A172 (cell line): ENCODE data around the gene ABCC10. TPM values are rescaled to one million over a fixed set of nuclear protein-coding genes. Genes with fewer than 3 reads are reported as not detected.
A peak's percentile ranks its signal among the peaks of the same experiment; 100 is the strongest.

Experiments
- DNase-seq: peaks from one replicate; pipeline ENCODE4 v3.0.0-alpha.2; 2015; ENCODE audit warnings: low spot score
- total RNA-seq: library from RNA; depleted of rRNA; stranded (reverse); fragments of >200 nt; shearing (Covaris generic); gene quantifications from 2 replicates; pipeline ENCODE4 v1.2.3, GENCODE V29; 2014

ABCC10 gene
- total RNA-seq, 1 experiment from 2014 or later = 13.9 TPM

DNA sequence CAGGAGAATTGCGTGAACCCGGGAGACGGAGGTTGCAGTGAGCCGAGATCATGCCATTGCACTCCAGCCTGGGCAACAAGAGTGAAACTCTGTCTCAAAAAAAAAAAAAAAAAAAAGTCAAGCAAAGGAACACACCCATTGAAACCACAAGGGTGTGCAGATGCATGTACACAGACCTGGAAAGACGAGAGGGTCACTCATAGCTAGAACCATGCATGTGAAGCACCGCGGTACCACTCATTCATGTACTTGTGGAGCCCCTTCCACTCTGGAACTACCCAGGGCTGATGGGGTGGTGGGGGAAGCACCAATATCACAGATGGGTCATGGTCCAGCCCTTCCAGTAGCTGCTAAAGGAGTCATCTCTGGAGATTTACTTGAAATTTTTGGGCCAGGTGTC lies 42.6 kb downstream of the ABCC10 start:
- no peak for DNase-seq

DNA sequence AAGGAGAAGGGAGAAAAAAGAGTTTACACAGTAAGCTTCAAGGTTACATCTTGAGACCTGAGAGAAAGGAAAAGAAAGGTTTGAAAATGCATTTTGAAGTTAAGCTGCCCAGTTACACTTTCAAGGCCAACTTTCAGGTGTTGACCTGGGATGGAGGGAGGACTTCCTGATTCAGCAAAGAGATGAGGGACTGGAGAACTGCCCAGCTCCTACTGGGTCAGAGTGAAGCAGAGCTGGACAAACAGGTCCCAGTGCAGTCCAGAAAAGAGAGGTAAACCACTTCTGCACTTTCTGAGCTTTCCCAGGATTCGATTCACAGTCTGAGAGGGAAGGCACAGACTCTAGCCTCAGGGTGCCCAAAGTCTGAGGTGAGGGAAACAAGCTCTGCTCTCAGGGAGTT lies 44.1 kb downstream of the ABCC10 start:
- no peak for DNase-seq

DNA sequence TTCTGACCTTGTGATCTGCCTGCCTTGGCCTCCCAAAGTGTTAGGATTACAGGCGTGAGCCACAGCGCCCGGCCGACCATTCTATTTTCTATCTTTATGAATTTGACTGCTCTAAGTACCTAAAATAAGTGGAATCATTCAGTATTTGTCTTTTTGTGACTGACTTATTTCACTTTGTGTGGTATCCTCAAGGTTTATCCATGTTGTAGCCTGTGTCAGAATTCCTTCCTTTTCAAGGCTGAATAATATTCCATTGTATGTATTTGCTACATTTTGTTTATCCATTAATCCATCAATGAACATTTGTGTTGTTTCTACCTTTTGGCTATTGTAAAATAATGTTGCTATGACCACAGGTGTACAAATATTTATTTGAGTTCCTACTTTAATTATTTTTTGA lies 45.2 kb downstream of the ABCC10 start:
- DNase-seq = no peak

DNA sequence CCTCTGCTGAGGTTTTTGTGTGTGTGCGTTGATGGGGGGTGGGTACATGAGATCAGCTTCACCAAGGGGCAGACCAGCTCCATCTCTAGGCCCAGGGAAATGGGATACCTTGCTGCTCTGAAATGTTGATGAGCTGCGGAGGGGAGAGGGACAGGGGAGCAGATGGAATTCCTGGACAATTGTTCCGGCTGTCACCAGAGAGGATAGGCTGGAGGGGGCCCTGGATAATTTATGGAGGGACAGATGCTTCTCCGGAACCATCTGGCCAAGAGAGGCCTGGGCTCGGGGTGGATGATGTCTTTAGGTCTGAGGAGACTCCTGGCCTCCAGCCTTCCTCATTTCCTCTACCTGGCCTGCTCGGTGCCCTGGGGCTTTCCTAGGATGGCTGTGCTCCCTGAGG lies 48.2 kb downstream of the ABCC10 start:
- no peak for DNase-seq

DNA sequence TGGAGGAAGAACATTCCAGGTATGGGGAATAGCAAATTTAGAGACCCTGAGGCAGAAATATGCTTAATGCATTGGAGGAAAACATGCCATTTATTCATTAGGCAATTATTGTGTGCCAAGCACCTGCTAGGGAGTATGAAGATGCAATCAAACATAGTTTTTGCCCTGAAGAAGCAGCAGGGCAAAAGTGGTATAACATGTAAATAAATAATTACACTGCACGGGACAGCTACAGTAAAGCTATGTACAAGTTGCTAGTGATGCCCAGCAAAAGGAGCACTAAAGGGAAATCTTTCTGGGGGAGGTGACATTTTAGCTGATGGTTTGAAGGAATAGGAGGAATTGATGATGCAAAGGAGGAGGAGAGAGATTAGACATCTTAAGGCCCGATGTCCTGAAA lies 49.4 kb downstream of the ABCC10 start:
- DNase-seq = no peak

DNA sequence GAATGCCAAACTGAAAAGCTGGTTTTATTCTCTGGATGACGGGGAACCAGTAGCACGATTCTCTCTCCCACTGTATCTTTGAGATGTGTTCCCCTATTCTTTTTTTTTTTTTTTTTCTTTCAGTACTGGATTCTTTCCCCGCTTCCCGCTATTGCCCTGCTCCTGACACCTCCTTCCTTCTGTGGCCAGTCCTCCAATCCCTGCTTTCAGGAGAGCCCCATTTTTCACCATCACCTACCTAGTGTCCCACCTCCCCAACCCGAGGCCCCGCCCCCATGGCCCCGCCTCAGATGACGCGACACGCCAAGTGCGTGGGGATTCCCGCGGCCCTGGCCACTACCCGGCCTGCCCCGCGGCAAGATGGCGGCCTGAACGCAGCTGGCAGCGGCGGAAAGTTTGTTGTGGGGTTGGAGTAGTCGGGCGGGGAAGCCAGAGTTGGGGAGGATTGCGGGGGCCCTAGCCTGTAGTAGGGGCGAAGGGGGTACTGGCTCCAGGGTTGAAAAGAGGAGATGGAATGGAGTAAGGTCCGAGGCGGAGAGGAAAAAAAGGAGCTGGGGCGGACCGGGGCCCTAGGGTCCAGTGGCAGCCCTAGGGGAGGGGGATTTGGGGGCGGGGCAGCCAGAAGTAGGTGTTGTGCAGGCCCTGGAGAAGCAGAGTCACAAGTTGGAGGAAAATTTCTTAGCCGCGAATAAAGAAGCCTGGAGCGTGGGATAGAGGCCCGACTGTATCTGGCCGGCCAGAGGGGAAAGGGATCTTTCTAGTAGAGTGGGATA lies 50.1 kb downstream of the ABCC10 start, which contains the start of gene TJAP1:
TSS of gene TJAP1 (plus strand) at position 336 of the 773 bp plus-strand sequence. CDS start 21,432 bp downstream, outside the sequence.
- DNase-seq = peak; percentile 73

DNA sequence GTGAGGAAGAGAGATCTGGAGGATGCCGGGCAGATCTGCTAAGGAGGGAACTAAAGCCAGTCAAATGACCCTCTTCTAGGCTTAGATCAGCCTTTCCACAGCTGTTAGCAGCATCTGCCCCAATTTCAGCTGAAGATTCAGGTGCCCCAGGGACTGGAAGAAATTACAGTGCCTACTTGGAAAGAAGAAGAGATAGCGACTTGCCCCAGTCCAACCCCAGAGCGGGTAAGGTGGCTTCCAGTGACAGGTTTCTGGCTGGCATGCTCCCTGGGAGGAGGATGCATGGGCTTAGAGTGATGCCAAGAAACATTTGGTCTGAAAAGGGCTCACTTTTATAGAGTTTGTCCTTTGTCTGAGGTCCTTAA lies 50.6 kb downstream of the ABCC10 start:
- DNase-seq = no peak

GRCh38 chr6:43481075-43481474 lies 53.7 kb downstream of the ABCC10 start:
- no peak for DNase-seq

DNA sequence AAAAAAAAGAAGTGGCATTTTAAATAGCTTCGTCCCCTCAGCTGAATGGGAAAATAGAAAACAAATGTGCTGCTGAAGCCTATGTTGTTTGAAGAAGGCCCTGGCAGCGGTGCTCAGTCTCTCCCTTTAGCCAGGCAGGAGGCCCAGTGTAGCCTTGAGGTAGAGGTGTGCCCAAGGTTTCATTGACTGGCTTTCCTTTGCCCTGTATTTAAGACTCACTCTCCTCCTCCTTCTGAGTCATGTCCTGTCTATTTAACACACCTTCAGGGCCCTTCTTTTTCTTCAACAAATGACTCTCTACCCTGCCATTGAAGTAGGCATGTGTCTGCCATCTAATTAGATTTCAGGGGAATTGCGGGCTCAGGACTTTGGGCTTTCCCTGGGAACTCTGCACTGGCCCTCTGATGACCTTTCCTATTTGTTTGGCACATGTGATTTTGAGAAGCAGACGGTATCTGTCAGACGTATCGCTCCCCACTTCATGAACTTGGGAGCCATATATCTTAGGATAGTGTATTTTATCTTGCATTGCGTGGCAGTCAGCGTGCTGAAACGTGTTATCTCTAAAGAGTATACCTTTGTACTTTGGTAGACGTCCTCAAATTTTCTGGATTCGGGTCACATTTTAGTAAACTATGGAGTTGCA lies 54.4 kb downstream of the ABCC10 start:
- no peak for DNase-seq

DNA sequence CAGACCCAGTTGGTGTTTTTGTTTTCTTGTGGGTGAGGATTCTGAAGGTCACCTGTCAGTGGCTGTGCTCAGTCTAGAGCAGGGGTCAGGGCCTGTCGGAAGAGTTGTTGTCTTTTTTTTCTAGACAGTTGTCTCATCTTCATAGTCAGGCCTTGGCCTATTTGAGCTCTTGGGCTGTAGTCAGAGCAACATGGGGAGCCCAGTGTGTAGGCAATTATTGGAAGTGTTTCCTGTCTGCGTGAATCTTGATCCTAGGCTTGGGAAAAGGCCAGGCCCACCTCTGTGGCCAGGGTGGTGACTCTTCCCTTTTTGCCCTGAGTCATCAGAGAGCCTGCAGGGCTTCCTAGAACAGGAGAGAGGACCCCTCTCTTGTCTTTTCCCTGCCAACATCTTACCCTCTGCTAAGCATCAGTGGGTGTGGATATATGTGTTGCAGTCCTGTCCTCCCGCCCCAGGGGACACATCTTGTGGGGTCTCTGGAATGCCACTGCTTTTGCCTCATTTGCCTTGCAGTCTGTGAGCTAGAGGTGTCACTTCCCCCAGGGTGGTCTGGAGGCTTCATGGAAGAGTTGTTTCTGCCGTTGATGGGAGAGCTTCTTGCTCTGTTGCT lies 61.4 kb downstream of the ABCC10 start:
- peak; percentile 35 for DNase-seq

DNA sequence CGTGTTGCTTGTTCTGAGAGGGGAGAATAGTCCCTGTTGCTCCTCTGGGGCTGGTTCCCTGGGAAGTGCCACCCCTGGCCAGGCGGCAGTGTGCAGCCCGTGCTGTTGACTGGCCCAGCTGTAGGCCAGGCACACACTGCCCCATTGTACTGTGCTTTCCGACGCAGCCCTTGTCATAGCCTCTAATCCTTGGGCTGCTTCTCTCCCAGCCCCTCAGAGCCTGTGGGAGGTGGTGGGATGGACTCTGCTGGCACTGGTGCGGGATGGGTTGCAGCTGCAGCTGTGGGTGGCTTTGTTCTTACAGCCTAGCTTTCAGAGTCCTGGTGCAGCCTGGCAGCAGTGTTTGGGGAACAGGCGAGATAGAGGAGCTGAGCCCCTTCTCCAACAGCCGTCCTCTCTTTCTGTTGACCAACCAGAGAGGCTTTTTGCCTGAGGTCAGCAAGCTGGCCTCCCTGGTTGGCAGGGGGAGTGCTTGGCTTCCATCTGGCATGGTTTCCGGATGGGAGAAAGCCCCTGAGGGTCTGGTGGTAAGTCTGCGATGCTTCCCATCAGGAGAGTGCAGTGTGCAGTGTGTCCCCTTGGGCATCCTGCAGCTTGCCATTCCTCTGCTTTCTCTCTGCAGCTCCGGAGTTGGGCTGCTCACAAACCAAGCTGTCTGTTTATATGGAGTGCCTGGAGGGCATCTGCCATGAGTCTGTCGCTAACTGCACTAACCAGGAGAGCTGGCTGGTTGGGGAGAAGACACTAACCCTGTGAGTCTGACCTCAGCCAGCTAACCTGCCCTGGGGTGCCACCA lies 62.1 kb downstream of the ABCC10 start:
- no peak for DNase-seq

DNA sequence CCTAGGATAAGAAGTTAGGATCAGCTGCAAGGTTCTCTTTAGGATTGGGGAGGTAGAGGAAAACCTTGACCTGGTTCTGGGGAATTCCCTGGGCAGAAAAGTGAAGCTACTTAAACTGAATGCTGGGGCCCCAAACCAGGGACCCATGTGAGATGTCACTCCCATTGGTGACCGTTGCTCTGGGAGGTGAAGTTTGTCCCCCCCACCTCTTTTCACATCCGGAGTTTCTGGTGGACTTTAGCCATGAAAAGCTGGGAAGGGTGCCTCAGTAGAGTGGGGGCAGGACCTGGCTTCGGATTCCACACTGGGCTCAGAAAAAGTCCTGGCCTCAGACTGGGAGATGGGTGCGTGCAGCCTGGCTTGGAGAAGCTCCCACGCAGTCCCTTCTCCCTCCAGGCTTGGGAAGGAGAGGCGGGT lies 63.2 kb downstream of the ABCC10 start:
- no peak for DNase-seq

DNA sequence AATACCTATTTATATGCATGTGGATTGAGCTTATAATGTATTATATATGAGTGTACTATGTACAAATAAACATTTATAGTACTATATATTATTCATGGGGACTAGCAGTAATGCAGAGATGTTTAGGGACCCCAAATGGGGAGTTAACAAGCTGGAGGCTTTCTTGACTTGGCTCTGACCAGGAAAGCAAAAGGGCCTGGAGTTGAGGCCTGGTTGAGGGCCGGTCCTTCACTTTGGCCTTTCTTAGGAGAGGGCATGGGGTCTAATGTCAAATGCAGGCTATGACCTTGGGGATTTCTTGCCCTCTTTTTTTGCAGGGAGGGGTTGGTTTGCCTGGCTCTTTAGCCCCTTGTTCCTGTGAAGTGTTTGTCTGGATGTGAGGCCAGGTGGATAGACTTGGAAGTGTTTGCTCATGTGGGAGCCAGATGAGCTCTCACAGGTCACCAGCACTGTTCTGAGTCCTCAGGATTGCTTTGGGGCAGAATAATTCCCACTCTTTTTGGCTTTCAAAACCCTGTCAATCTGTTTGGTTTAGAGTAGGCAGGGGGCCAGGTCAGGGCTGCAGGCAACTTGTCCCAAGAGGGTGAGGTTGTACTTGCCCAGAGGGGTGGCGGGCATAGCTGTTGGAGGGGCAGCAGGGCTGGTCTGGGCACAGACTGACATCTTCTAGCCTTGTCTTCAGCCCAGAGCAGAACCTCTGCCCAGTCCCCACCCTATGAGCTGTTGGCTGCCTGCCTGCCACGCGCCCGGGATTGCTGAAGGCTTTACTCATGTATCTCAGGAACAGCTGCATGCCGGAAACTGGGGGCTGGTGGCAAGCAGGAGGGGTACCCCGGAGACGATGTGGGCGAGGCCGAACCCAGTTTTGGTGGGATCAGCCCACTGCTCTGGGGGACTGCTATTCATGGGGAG lies 64.7 kb downstream of the ABCC10 start:
- peak; percentile 72 for DNase-seq

DNA sequence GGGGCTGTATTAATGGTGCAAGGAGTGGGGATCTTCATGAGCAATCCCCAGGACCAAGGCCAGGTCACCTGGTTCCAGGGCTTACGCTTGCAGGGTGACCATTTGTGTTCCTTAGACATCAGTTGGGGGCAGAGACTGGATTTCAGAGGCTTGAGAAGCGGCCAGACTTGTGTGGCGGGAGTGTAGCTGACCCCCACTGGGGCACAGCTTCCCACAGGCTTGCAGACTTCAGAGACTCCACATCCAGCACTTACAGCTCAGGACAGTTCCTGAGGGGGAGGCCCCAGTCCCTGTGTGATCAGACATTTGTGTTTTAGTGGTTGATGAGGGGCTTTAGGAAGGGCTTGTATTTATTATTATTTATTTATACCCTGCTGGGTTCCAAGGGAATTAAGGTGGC lies 65.3 kb downstream of the ABCC10 start:
- DNase-seq = no peak

GRCh38 chr6:43493230-43493629 lies 65.9 kb downstream of the ABCC10 start:
- DNase-seq = no peak

DNA sequence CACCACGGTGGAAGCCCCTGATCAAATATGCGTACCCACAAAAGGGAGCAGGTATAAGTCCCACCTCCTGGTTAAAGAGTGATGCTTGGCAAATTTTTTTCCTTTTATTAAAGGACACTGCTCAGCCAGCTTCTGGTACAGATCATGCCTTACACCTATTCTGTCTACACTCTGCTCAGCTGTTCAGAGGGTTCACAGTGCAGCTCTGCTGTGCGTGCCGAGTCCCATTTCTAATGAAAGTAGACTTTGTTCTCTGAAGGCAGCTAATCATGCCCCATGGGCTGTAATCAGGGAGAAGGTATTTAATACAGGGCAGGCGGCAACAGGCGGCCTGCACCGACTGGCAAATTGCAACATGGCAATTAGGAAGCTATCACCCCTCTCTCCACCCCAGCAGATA lies 66.5 kb downstream of the ABCC10 start:
- no peak for DNase-seq

DNA sequence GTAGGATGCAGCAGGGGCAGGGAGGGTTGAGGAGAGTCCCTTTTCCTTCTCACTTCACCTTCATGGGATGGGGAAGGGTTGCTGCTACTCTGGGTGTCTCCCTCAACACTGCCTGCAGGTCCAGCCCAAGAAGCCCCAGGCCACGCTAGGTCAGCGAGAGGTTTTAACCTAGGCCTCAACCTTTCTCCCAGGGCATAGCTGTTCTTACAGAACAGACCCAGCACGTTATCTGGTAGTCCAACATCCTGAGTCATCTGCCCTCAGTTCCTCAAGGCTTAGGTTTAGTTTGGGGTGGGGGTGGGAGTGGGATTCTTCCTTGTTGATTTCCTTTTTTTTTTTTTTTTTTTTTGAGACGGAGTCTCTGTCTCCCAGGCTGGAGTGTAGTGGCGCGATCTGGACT lies 67.0 kb downstream of the ABCC10 start:
- no peak for DNase-seq

- no peak for DNase-seq
Measured at GRCh38 chr6:43494766-43495165, 67.4 kb downstream of the ABCC10 start.

DNA sequence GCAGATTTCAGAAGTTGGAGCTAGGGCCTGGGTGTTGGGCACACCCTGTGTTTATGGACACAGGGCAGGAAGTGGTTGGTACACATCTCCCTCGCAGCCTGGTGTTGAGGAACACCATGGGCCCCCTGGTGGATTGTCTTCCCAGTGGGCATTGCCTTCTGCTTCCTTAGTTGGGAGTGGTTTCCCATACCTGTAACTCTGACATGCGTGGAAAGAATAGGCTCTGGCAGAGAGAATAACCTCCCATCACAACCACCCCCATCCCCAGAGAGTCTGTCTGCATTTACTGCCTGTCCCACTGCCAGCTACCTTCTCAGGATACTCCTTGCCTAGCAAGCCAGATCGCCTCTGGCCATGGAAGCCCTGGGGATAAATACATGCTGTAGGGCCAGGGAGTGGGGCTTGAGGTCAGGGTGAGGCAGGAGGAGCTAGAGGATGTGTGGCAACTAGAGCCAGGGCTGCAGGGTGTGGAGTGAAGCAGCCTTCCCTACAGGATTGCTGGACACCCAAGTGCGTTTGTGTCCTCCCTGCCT lies 68.1 kb downstream of the ABCC10 start:
- peak; percentile 51 for DNase-seq

DNA sequence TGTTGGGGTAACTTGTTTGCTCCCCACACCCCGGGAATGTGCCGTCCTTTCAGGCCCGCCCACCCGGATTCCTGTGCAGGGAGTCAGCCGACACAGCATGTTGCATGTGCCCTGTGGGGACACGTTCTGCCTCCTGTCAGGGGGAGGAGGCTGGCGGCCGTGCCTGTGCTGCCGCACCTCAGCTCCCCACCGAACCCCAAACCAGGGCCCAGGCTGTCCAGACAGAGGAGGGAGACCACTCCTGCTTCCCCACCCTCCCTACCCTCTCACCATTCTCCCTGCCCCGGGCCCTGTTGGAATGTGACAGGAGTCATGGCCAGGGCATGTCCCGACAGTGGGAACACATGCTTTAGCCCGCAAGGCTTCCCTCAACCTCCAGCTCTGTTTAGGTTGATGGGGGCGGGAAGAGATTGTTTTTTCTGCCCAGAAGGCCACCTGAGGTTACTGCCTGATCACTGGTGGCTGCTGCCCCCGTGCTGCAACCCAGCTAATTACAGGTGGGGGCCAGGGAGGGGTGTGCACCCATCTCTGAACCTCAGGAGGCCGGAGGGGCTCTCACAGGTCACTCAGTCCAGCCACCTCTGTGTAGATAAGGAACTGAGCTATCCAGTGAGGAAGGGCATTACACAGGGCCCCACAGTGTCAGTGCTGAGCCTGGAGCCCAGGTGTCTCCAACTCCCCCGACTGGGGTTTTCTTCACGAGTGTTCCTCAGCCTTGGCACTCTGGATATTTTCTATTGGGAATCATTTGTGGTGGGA lies 69.2 kb downstream of the ABCC10 start:
- DNase-seq = peak; percentile 58
